GM18517 (cell line): Measurements from ENCODE around the gene ELFN1.

Experiments
- ATAC-seq: cut with Tn5 transposase; IDR thresholded peaks from one replicate; pipeline ENCODE4 v1.9.1; 2021; ENCODE audit warnings: mild to moderate bottlenecking, moderate library complexity; ENCODE audit not compliant: unreplicated experiment

The ELFN1 gene

GRCh38 chr7:1641661-1642260 lies 28.3 kb upstream of the ELFN1 start:
- ATAC-seq = no peak

- ATAC-seq = no peak
Observed at GRCh38 chr7:1642291-1642731, 27.8 kb upstream of the ELFN1 start.

- ATAC-seq = no peak
Observed at GRCh38 chr7:1643270-1644092, 26.6 kb upstream of the ELFN1 start.

GRCh38 chr7:1644341-1645070 lies 25.6 kb upstream of the ELFN1 start:
- ATAC-seq = no peak

- ATAC-seq = no peak
Observed at GRCh38 chr7:1645071-1645409, 25.0 kb upstream of the ELFN1 start.

GRCh38 chr7:1645476-1645875 lies 24.6 kb upstream of the ELFN1 start:
- no peak for ATAC-seq

- no peak for ATAC-seq
Observed at GRCh38 chr7:1646391-1646790, 23.7 kb upstream of the ELFN1 start.

GRCh38 chr7:1646957-1647891 lies 22.9 kb upstream of the ELFN1 start:
- ATAC-seq = no peak

- no peak for ATAC-seq
Observed at GRCh38 chr7:1647961-1648672, 22.0 kb upstream of the ELFN1 start.

GRCh38 chr7:1649751-1650326 lies 20.2 kb upstream of the ELFN1 start:
- no peak for ATAC-seq

- ATAC-seq = no peak
Observed at GRCh38 chr7:1650363-1651030, 19.6 kb upstream of the ELFN1 start.

GRCh38 chr7:1651031-1651446 lies 19.0 kb upstream of the ELFN1 start:
- no peak for ATAC-seq

- no peak for ATAC-seq
Observed at GRCh38 chr7:1651891-1652290, 18.2 kb upstream of the ELFN1 start.

- no peak for ATAC-seq
Observed at GRCh38 chr7:1653500-1653899, 16.6 kb upstream of the ELFN1 start.

- ATAC-seq = no peak
Observed at GRCh38 chr7:1654111-1654510, 16.0 kb upstream of the ELFN1 start.

- no peak for ATAC-seq
Observed at GRCh38 chr7:1654738-1655475, 15.2 kb upstream of the ELFN1 start.

GRCh38 chr7:1659696-1660095 lies 10.4 kb upstream of the ELFN1 start:
- no peak for ATAC-seq

GRCh38 chr7:1661461-1661860 lies 8.6 kb upstream of the ELFN1 start:
- ATAC-seq = no peak

GRCh38 chr7:1662101-1662500 lies 8.0 kb upstream of the ELFN1 start:
- ATAC-seq = no peak
